Astrocyte of the spinal cord (primary cell): ENCODE data around the gene RAF1.

Experiments
- DNase-seq: peaks from one replicate; pipeline ENCODE4 v3.0.0; 2011; ENCODE audit warnings: low read depth, low spot score
- H3K4me3 ChIP-seq: 2 replicates; pipeline ENCODE4 v1.5.1; 2011; ENCODE audit warnings: low read depth, mild to moderate bottlenecking, low read length, moderate library complexity
- in situ Hi-C: cut with HindIII; loops from 2 replicates; pipeline ENCODE4 v1.10.0; 2017; ENCODE audit warnings: low sequenced_read_pairs
- TF ChIP-seq, protein P1 (sequence below): IDR thresholded peaks from 2 replicates; pipeline ENCODE4 v1.5.1; 2012; ENCODE audit warnings: low read depth, mild to moderate bottlenecking, low read length, inconsistent platforms

The RAF1 gene

DNA sequence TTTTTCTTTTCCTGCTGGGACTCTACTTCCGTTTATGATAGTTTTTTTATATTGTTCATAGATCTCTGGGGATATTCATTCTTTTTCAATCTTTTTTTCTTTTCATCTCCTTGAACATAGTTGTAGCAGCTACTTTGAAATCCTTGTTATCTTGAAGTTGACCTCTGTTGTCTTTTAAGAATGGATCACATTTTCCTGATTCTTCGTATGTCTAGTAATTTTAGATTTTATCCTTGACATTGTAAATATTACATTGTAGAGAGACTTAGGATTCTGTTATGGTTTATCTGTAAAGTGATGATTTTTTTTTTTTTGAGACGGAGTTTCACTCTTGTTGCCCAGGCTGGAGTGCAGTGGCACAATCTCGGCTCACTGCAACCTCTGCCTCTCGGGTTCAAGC is 86.5 kb downstream of the RAF1 start:
- in situ Hi-C loops: no loop called here
- TF ChIP-seq, protein P1, sequence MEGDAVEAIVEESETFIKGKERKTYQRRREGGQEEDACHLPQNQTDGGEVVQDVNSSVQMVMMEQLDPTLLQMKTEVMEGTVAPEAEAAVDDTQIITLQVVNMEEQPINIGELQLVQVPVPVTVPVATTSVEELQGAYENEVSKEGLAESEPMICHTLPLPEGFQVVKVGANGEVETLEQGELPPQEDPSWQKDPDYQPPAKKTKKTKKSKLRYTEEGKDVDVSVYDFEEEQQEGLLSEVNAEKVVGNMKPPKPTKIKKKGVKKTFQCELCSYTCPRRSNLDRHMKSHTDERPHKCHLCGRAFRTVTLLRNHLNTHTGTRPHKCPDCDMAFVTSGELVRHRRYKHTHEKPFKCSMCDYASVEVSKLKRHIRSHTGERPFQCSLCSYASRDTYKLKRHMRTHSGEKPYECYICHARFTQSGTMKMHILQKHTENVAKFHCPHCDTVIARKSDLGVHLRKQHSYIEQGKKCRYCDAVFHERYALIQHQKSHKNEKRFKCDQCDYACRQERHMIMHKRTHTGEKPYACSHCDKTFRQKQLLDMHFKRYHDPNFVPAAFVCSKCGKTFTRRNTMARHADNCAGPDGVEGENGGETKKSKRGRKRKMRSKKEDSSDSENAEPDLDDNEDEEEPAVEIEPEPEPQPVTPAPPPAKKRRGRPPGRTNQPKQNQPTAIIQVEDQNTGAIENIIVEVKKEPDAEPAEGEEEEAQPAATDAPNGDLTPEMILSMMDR: no peak
- no peak for DNase-seq
- H3K4me3 ChIP-seq: no peak overlapping the region

DNA sequence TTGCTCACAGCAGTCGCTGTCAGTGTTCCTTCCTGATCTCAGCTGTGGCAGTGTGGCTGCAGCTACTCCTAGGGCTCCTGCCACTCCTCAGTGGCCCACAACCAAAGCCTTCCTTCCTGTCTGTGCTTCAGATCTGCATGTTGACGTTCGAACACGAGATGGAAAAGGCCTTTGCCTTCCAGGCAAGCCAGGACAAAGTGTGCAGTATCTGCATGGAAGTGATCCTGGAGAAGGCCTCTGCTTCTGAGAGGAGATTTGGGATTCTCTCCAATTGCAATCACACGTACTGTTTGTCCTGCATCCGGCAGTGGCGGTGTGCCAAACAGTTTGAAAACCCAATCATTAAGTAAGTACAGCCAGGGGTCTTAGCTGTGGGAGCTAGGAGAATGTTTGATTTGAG is 89.3 kb downstream of the RAF1 start:
- in situ Hi-C loops: no loop called here
- DNase-seq: no peak
- no peak overlapping the region for H3K4me3 ChIP-seq
- TF ChIP-seq, protein P1: no peak

DNA sequence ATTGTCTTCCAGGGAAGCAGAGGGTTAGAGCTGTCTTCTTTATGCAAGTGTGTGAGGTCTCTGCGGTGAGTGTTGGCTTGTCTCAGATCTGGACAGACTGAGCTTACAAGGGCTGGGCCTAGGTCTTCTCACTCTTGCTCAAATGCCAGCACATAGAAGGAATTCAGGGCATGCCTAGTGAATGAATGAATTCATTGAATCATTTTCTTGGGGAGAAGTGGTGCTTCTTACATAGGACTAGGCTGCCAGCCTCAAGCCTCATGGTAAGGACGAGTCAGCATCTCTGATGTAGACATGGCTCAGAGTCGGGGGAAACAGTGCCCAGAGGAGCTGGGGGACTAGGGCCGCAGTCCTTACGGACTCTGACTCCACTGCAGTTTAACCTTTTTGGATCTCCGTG is 89.8 kb downstream of the RAF1 start:
- DNase-seq: no peak
- TF ChIP-seq, protein P1: no peak
- in situ Hi-C loops: no loop called here
- no peak overlapping the region for H3K4me3 ChIP-seq

DNA sequence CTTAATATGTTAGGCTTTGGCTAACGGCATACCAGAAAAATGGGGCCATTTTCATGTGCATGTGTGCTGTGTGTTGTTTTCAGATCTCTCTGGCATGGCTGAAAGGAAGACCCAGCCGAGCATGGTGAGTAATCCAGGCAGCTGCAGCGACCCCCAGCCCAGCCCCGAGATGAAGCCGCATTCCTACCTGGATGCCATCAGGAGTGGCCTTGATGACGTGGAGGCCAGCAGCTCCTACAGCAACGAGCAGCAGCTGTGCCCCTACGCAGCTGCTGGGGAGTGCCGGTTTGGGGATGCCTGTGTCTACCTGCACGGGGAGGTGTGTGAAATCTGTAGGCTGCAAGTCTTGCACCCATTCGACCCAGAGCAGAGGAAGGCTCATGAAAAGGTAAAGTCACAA is 91.9 kb downstream of the RAF1 start:
- TF ChIP-seq, protein P1: no peak
- no peak overlapping the region for H3K4me3 ChIP-seq
- DNase-seq: no peak
- in situ Hi-C loops: no loop called here

DNA sequence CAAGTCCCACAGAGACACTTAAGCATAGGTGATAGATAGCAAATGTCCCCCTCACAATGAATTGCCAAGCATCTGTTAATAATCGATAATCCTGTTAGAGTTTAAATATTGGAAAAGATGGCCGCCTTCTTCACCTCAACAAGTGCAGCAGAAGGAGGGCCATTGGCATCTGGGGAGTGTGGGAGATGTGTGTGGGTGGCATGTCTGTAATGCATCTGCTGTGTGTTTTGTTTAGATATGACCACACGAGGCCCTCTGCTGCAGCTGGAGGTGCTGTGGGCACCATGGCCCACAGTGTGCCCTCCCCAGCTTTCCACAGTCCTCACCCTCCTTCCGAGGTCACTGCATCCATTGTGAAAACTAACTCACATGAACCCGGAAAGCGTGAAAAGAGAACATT is 94.1 kb downstream of the RAF1 start:
- DNase-seq: no peak
- in situ Hi-C loops: no loop called here
- no peak overlapping the region for H3K4me3 ChIP-seq
- TF ChIP-seq, protein P1: no peak

DNA sequence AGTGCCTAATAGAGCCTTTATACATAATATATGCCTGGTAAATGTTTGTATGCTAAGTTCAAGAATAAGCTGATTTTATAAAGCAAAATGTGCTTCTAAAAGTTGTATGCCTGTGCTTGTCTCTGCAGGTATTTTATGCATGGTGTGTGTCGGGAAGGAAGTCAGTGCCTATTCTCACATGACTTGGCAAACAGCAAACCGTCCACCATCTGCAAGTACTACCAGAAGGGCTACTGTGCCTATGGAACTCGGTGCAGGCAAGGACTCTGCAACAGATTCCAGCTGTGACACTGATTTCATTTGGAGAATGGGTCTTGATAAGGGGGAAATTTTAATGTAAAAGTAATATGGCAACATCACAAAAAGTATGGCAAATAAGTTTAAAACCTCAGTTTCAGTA is 95.2 kb downstream of the RAF1 start:
- TF ChIP-seq, protein P1: no peak
- DNase-seq: no peak
- in situ Hi-C loops: no loop called here
- no peak overlapping the region for H3K4me3 ChIP-seq

DNA sequence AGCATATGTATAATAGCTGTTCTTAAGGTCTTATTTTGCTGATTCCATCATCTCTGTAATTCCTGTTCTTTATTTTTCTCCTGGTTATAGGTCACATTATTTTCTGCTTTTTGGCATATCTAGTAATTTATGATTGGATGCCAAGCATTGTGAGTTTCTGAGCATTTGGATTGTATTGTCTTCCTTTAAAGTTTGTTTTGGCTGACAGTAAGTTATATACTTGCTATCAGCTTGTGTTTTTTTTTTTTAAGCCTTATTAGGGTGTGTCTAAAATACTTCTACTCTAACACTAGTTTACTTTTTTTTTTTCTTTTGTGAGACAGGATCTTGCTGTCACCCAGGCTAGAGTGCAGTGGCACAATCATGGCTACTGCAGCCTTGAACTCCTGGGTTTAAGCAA is 96.9 kb downstream of the RAF1 start:
- H3K4me3 ChIP-seq: no peak overlapping the region
- in situ Hi-C loops: no loop called here
- TF ChIP-seq, protein P1: no peak
- DNase-seq: no peak
